ENCODE results near the gene MX2. TPM values are rescaled to one million over a fixed set of nuclear protein-coding genes. Genes with fewer than 3 reads are reported as not detected.

The MX2 gene
- total and polyA plus RNA-seq, 2 donors: 32.0 to 33.0 TPM

- WGBS: 96% methylated on average over 16 of the region's 16 CpGs
- no peak overlapping the region for H3K27ac ChIP-seq (ENCODE audit: low read depth in 1 of 2, low read length in 1 of 2)
- no peaks in the 10 kb centered on the region for H3K27me3 ChIP-seq (ENCODE audit: control insufficient read depth in 2 of 2, insufficient read depth in 1 of 2, low read length in 1 of 2)
- no peak overlapping the region for H3K4me3 ChIP-seq (ENCODE audit: low read length in 2 of 2)
- no peaks in the 10 kb centered on the region for H3K9me3 ChIP-seq (ENCODE audit: control insufficient read depth in 2 of 2, insufficient read depth in 1 of 2, low read length in 1 of 2)
- peaks cover 6 to 36% of the 10 kb centered on the region in 2 donors for H3K4me1 ChIP-seq (ENCODE audit: control insufficient read depth in 2 of 2, insufficient read depth in 2 of 2, low read length in 2 of 2)
- no peaks in the 10 kb centered on the region for H3K36me3 ChIP-seq (ENCODE audit: control insufficient read depth in 2 of 2, insufficient read depth in 2 of 2, low read length in 1 of 2)
- DNase-seq (ENCODE audit: low read depth in 6 of 9, low spot score in 9 of 9): no peak
These were observed 32.9 kb upstream of the MX2 start for GRCh38 chr21:41328660-41329607.

GRCh38 chr21:41333752-41334151, 28.1 kb upstream of the MX2 start:
- H3K9me3 ChIP-seq (ENCODE audit: control insufficient read depth in 2 of 2, insufficient read depth in 1 of 2, low read length in 1 of 2): peaks cover 2 to 12% of the 10 kb centered on the region in 2 donors
- DNase-seq (ENCODE audit: low read depth in 6 of 9, low spot score in 9 of 9): no peak
- H3K27me3 ChIP-seq (ENCODE audit: control insufficient read depth in 2 of 2, insufficient read depth in 1 of 2, low read length in 1 of 2): no peaks in the 10 kb centered on the region
- no peak overlapping the region for H3K4me3 ChIP-seq (ENCODE audit: low read length in 2 of 2)
- peaks cover 0 to 6% of the 10 kb centered on the region in 2 donors for H3K4me1 ChIP-seq (ENCODE audit: control insufficient read depth in 2 of 2, insufficient read depth in 2 of 2, low read length in 2 of 2)
- WGBS: 100% methylated on average over 1 of the region's 1 CpG
- no peak overlapping the region for H3K27ac ChIP-seq (ENCODE audit: low read depth in 1 of 2, low read length in 1 of 2)
- H3K36me3 ChIP-seq (ENCODE audit: control insufficient read depth in 2 of 2, insufficient read depth in 2 of 2, low read length in 1 of 2): peaks cover 0 to 2% of the 10 kb centered on the region in 2 donors

- WGBS: 98% methylated on average over 3 of the region's 3 CpGs
- H3K27ac ChIP-seq (ENCODE audit: low read depth in 1 of 2, low read length in 1 of 2): no peak overlapping the region
- no peak for DNase-seq (ENCODE audit: low read depth in 6 of 9, low spot score in 9 of 9)
- H3K9me3 ChIP-seq (ENCODE audit: control insufficient read depth in 2 of 2, insufficient read depth in 1 of 2, low read length in 1 of 2): peaks cover 2 to 12% of the 10 kb centered on the region in 2 donors
- no peaks in the 10 kb centered on the region for H3K27me3 ChIP-seq (ENCODE audit: control insufficient read depth in 2 of 2, insufficient read depth in 1 of 2, low read length in 1 of 2)
- H3K36me3 ChIP-seq (ENCODE audit: control insufficient read depth in 2 of 2, insufficient read depth in 2 of 2, low read length in 1 of 2): peaks cover 0 to 2% of the 10 kb centered on the region in 2 donors
- H3K4me3 ChIP-seq (ENCODE audit: low read length in 2 of 2): no peak overlapping the region
- H3K4me1 ChIP-seq (ENCODE audit: control insufficient read depth in 2 of 2, insufficient read depth in 2 of 2, low read length in 2 of 2): peaks cover 0 to 6% of the 10 kb centered on the region in 2 donors
These were observed 24.3 kb upstream of the MX2 start for GRCh38 chr21:41337515-41337914.

- Histone ChIP-seq H3K4me1 (ENCODE audit: control insufficient read depth in 2 of 2, insufficient read depth in 2 of 2, low read length in 2 of 2) (peaks cover 0 to 6% of the 10 kb centered on the region in 2 donors), H3K27me3 (ENCODE audit: control insufficient read depth in 2 of 2, insufficient read depth in 1 of 2, low read length in 1 of 2) (no peaks in the 10 kb centered on the region), H3K27ac (ENCODE audit: low read depth in 1 of 2, low read length in 1 of 2) (no peak overlapping the region), H3K36me3 (ENCODE audit: control insufficient read depth in 2 of 2, insufficient read depth in 2 of 2, low read length in 1 of 2) (peaks cover 0 to 2% of the 10 kb centered on the region in 2 donors), H3K9me3 (ENCODE audit: control insufficient read depth in 2 of 2, insufficient read depth in 1 of 2, low read length in 1 of 2) (peaks cover 2 to 12% of the 10 kb centered on the region in 2 donors), H3K4me3 (ENCODE audit: low read length in 2 of 2) (no peak overlapping the region)
- no peak for DNase-seq (ENCODE audit: low read depth in 6 of 9, low spot score in 9 of 9)
- 98% methylated on average over 8 of the region's 8 CpGs for WGBS
These were observed 23.4 kb upstream of the MX2 start for GRCh38 chr21:41338455-41338854.

- 97% methylated on average over 4 of the region's 4 CpGs for WGBS
- Histone ChIP-seq H3K4me1 (ENCODE audit: control insufficient read depth in 2 of 2, insufficient read depth in 2 of 2, low read length in 2 of 2) (peaks cover 0 to 23% of the 10 kb centered on the region in 2 donors), H3K27ac (ENCODE audit: low read depth in 1 of 2, low read length in 1 of 2) (no peak overlapping the region), H3K27me3 (ENCODE audit: control insufficient read depth in 2 of 2, insufficient read depth in 1 of 2, low read length in 1 of 2) (no peaks in the 10 kb centered on the region), H3K9me3 (ENCODE audit: control insufficient read depth in 2 of 2, insufficient read depth in 1 of 2, low read length in 1 of 2) (no peaks in the 10 kb centered on the region), H3K36me3 (ENCODE audit: control insufficient read depth in 2 of 2, insufficient read depth in 2 of 2, low read length in 1 of 2) (no peaks in the 10 kb centered on the region), H3K4me3 (ENCODE audit: low read length in 2 of 2) (no peak overlapping the region)
- no peak for DNase-seq (ENCODE audit: low read depth in 6 of 9, low spot score in 9 of 9)
These were observed 19.8 kb upstream of the MX2 start for GRCh38 chr21:41342035-41342434.

- H3K9me3 ChIP-seq (ENCODE audit: control insufficient read depth in 2 of 2, insufficient read depth in 1 of 2, low read length in 1 of 2): no peaks in the 10 kb centered on the region
- H3K27me3 ChIP-seq (ENCODE audit: control insufficient read depth in 2 of 2, insufficient read depth in 1 of 2, low read length in 1 of 2): no peaks in the 10 kb centered on the region
- WGBS: 88% methylated on average over 9 of the region's 9 CpGs
- H3K4me1 ChIP-seq (ENCODE audit: control insufficient read depth in 2 of 2, insufficient read depth in 2 of 2, low read length in 2 of 2): peaks cover 0 to 41% of the 10 kb centered on the region in 2 donors
- peak overlapping the region in 1 of 2 donors; percentile 62 for H3K27ac ChIP-seq (ENCODE audit: low read depth in 1 of 2, low read length in 1 of 2)
- H3K4me3 ChIP-seq (ENCODE audit: low read length in 2 of 2): no peak overlapping the region
- H3K36me3 ChIP-seq (ENCODE audit: control insufficient read depth in 2 of 2, insufficient read depth in 2 of 2, low read length in 1 of 2): no peaks in the 10 kb centered on the region
- DNase-seq (ENCODE audit: low read depth in 6 of 9, low spot score in 9 of 9): no peak
These were observed 17.7 kb upstream of the MX2 start for GRCh38 chr21:41344146-41344545.

GRCh38 chr21:41345356-41345755, 16.5 kb upstream of the MX2 start:
- H3K36me3 ChIP-seq (ENCODE audit: control insufficient read depth in 2 of 2, insufficient read depth in 2 of 2, low read length in 1 of 2): no peaks in the 10 kb centered on the region
- DNase-seq (ENCODE audit: low read depth in 6 of 9, low spot score in 9 of 9): peak in 1 of 9 donors; percentile 40
- no peaks in the 10 kb centered on the region for H3K9me3 ChIP-seq (ENCODE audit: control insufficient read depth in 2 of 2, insufficient read depth in 1 of 2, low read length in 1 of 2)
- H3K27ac ChIP-seq (ENCODE audit: low read depth in 1 of 2, low read length in 1 of 2): peak overlapping the region in 1 of 2 donors; percentile 62
- no peak overlapping the region for H3K4me3 ChIP-seq (ENCODE audit: low read length in 2 of 2)
- H3K27me3 ChIP-seq (ENCODE audit: control insufficient read depth in 2 of 2, insufficient read depth in 1 of 2, low read length in 1 of 2): no peaks in the 10 kb centered on the region
- peaks cover 0 to 48% of the 10 kb centered on the region in 2 donors for H3K4me1 ChIP-seq (ENCODE audit: control insufficient read depth in 2 of 2, insufficient read depth in 2 of 2, low read length in 2 of 2)
- 96% methylated on average over 4 of the region's 4 CpGs for WGBS

GRCh38 chr21:41345934-41346685, 15.7 kb upstream of the MX2 start:
- H3K27me3 ChIP-seq (ENCODE audit: control insufficient read depth in 2 of 2, insufficient read depth in 1 of 2, low read length in 1 of 2): no peaks in the 10 kb centered on the region
- no peaks in the 10 kb centered on the region for H3K36me3 ChIP-seq (ENCODE audit: control insufficient read depth in 2 of 2, insufficient read depth in 2 of 2, low read length in 1 of 2)
- peak overlapping the region in 1 of 2 donors; percentile 62 for H3K27ac ChIP-seq (ENCODE audit: low read depth in 1 of 2, low read length in 1 of 2)
- peaks cover 0 to 55% of the 10 kb centered on the region in 2 donors for H3K4me1 ChIP-seq (ENCODE audit: control insufficient read depth in 2 of 2, insufficient read depth in 2 of 2, low read length in 2 of 2)
- H3K9me3 ChIP-seq (ENCODE audit: control insufficient read depth in 2 of 2, insufficient read depth in 1 of 2, low read length in 1 of 2): no peaks in the 10 kb centered on the region
- no peak overlapping the region for H3K4me3 ChIP-seq (ENCODE audit: low read length in 2 of 2)
- 91% methylated on average over 13 of the region's 13 CpGs for WGBS
- DNase-seq (ENCODE audit: low read depth in 6 of 9, low spot score in 9 of 9): no peak

- no peaks in the 10 kb centered on the region for H3K9me3 ChIP-seq (ENCODE audit: control insufficient read depth in 2 of 2, insufficient read depth in 1 of 2, low read length in 1 of 2)
- 91% methylated on average over 8 of the region's 8 CpGs for WGBS
- peaks cover 0 to 59% of the 10 kb centered on the region in 2 donors for H3K4me1 ChIP-seq (ENCODE audit: control insufficient read depth in 2 of 2, insufficient read depth in 2 of 2, low read length in 2 of 2)
- H3K27ac ChIP-seq (ENCODE audit: low read depth in 1 of 2, low read length in 1 of 2): peak overlapping the region in 1 of 2 donors; percentile 62
- no peak overlapping the region for H3K4me3 ChIP-seq (ENCODE audit: low read length in 2 of 2)
- no peaks in the 10 kb centered on the region for H3K36me3 ChIP-seq (ENCODE audit: control insufficient read depth in 2 of 2, insufficient read depth in 2 of 2, low read length in 1 of 2)
- H3K27me3 ChIP-seq (ENCODE audit: control insufficient read depth in 2 of 2, insufficient read depth in 1 of 2, low read length in 1 of 2): no peaks in the 10 kb centered on the region
- DNase-seq (ENCODE audit: low read depth in 6 of 9, low spot score in 9 of 9): no peak
These were observed 15.1 kb upstream of the MX2 start for GRCh38 chr21:41346758-41347157.
